Glomerular endothelial cell (primary cell): Measurements from ENCODE around the gene DNAJC1. TPM values are rescaled to one million over a fixed set of nuclear protein-coding genes. Genes with fewer than 3 reads are reported as not detected.
A peak's percentile ranks its signal among the peaks of the same experiment; 100 is the strongest.

ENCODE experiments used
- DNase-seq: peaks from one replicate; pipeline ENCODE4 v3.0.0-alpha.2; 2011; ENCODE audit warnings: low read depth, low spot score; ENCODE audit errors: extremely low read depth
- total RNA-seq: library from RNA; depleted of rRNA; stranded (reverse); fragments of >200 nt; gene quantifications from 2 replicates; pipeline ENCODE4 v1.2.3, GENCODE V29; 2015

DNAJC1 gene
- total RNA-seq, 1 donor from 2014 or later = 58.6 TPM

DNA sequence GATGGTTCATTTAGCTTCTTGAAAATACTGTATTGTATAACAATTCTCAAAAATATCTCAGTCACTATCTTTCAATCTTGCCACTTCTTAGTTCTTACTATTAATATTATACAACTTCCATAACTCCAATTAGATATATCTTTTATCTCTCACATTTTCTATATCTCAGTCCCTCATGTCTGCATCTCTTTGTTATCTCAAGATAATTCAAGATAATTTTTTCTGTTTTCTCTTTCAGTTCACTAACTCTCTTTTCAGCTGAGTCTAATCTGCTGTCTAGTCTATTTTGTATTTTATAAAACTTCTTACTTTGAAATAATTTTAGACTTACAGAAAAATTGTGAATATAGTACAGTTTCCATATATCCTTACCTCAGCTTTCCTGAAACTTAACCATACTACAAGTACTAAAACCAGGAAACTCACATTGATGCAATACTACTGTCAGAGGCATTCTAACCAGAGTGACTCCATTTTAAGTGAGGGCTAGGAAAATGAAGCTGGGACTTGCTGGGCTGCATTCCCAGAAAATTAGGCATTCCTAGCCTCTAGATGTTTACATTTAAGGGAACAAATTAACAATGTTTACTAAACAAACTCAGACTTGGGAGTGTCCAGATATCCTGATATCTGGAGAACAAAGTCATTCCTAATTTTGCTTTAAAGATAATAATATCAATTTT is 38.4 kb downstream of the DNAJC1 start:
- no peak for DNase-seq

DNA sequence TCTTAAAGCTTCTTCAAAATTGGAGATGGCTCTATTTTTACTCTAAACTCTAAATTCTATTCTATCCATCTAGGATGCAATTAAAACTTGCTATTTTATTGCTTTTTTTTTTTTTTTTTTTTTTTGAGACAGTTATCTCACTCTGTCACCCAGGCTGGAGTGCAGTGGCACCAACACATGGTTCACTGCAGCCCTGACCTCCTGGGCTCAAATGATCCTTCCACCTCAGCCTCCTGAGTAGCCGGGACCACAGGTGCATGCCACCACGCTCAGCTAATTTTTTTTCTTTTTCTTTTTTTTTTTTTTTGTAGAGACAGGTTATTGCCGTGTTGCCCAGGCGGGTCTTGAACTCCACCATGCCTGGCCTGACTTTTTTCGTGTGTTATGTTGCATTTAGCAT is 41.2 kb downstream of the DNAJC1 start:
- no peak for DNase-seq

DNA sequence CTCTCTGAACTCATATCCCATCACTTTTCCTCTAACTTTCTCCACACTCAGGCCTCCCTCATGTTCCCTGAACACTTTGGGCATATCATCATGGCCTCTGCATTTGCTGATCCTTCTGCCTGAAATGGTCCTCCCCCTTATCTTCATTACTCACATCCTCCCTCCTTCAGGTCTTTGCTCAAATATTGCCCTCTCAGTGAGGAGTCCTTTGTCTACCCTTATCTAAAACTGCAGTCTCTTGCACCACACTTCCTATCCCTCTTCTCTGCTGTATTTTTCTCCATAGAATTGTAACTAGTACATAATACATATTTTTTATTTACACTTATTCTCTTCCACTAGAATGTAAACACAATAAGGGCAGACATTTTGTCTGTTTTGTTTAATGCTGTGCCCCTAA is 41.7 kb downstream of the DNAJC1 start:
- no peak for DNase-seq

GRCh38 chr10:21959998-21960397 is 43.5 kb downstream of the DNAJC1 start:
- no peak for DNase-seq

GRCh38 chr10:21954690-21955089 is 48.8 kb downstream of the DNAJC1 start:
- no peak for DNase-seq

DNA sequence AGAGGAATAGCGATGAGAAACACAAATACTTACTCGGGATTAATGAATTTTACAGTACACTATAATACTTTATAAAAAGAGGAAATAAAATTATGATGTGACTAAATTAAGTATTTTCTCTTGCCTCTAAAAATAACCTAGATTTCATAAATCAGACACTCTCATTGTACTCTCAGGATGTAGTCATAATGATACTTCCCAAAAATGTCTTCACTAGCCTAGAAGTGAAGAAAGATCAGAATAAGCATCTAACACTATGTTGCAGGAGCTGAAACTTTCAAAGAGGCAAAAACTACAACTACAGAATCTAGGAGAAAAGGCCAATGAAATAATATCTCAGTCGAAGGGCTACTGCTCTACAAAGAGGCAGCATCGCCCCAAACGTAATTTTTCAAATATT is 49.4 kb downstream of the DNAJC1 start:
- DNase-seq = no peak

DNA sequence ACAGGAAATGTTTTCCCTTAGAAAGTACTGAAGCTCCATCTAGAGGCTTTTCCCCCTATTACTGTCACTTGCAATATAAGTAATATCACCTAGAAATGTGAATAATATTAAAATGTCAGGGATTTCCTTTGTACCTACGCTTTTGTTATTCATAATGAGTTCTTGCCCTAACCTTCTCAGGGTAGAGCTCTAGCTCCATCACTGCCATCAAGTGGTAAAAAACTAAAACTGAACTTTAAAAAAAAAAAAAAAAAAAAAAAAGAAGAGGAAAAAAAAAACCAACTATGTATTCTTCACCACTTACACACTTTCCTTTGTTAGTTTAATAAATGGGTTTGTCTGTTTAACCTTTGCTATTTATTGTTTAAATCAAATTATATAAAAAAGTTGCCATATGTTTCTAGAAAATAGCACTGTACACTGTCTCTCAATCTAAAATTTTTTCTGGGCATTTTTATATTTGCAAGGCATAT is 49.9 kb downstream of the DNAJC1 start:
- peak; percentile 29 for DNase-seq

DNA sequence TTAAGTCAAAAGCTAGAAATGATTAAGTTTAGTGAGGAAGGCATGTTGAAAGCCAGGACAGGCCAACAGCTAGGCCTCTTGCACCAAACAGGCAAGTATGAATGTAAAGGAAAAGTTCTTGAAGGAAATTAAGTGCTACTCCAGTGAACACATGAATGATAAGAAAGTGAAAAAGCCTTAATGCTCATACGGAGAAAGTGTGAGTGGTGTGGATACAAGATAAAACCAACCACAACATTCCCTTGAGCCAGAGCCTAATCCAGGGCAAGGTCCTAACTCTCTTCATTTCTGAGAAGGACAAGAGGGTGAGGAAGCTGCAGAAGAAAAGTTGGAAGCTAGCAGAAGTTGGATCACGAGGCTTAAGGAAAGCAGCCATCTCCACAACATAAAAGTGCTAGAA is 53.0 kb downstream of the DNAJC1 start:
- DNase-seq = no peak

DNA sequence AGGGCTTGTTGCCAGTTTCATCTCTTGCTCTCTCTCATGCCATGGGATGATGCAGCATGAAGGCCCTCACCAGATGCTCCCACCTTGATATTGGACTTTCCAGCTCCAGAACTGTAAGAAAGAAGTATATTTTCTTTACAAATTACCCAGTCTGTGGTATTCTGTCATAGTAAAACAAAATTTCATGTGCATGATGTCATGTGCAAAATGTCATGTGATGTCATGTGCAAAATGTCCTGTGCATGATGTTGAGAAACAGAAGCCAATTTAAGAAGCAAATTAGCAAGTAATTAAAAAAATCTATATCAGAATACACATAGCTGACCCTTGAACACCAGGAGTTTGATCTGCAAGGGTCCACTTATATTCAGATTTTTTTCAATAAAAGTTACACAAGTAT is 56.6 kb downstream of the DNAJC1 start:
- DNase-seq = no peak

GRCh38 chr10:21944727-21945386 is 58.7 kb downstream of the DNAJC1 start:
- DNase-seq = no peak

DNA sequence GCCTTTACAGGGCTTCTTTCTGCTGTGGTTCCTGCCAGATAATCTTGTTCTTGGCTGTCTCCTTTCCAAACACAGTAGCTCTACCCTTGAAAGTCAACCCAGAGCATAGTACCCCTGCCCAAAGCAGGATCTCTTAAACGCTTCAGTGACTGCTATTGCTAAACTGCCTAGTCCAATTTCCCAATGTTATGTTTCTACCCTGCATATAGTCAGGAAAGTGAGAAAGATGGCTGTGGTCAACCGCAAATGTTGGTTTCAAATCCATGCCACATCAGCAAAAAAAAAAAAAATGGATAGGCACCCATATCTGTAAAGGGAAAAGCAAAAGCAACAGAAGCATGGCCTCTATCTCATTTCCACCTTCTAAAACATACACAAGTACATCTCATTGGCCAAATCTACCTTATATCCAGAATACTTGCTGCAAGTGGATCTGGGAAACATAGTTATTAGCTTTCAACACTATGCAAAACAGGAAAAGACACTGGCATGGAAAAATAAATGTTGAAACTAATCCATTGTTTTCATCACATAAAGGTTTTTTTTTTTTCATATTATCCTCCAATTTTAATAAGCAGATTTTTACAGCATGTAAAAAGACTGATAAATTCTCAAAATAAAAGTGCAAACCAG is 59.8 kb downstream of the DNAJC1 start:
- no peak for DNase-seq

DNA sequence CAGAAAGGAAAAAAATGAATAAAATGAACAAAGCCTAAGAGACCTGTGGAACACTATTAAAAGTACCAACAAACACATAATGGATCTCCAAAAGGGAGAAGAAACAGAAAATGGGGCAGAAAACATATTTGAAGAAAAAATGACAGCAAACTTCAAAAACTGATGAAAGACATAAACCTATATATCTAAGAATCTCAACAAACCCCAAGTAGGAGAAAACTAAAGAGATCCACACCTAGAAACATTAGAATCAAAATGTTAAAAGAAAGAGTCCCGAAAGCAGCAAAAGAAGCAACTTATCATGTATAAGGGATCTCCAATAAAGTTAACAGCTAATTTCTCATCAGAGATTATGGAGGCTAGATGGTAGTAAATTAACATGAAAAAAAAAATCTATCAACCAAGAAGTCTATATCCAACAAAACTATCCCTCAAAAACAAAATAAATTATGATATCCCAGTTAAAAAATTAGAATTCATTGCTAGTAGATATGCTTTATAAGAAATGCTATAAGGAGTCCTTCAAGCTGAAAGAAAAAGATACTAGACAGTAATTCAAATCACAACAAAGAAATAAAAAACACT is 68.0 kb downstream of the DNAJC1 start:
- DNase-seq = no peak

DNA sequence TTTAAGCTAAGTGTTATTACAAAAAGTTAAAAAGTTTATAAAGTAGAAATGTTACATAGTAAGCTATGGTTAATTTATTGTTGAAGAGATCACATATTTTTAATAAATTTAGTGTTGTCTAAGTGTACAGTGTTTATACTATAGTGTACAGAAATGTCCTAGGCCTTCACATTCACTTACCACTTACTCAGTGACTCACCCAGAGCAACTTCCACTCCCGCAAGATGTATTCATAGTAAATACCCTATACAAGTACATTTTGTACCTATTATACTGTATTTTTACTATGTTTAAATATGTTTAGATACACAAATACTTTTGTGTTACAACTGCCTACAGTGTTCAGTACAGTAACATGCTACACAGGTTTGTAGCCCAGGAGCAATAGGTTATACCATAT is 69.2 kb downstream of the DNAJC1 start:
- no peak for DNase-seq

- DNase-seq = no peak
Observed at GRCh38 chr10:21929070-21929469, 74.5 kb downstream of the DNAJC1 start.

DNA sequence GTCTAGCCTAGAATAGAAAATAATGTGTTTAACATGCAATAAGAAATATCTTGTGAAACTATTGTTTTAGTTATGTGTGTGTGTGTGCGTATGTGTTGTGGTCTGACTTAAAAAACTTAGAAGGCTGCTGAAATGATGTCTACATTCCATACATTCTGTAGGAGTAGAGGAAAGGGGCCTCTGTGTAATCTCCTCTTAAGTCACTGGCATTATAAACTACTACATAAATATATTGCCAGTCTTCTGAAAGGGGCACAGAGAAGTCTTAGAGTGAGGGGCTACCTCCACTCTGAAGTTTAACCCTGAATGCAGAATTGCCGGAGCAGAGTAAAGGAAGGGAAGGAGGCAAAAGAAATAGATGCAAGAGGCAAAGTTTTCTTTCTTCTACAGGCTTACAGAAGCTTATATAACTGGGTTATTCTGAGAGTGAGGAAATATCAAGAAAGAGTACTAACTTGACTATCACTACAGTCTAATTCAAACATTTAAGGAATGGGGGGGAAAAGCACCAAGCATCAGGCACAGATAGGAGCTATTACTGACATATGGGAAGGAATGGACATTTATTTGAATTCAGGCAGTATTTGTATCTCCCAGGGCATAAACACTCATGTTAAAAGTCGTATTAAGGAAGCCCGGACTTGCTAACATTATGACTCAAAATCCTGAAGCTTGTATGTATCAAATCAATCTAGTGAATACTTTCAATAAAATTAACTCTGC is 75.7 kb downstream of the DNAJC1 start:
- no peak for DNase-seq

GRCh38 chr10:21926949-21927348 is 76.6 kb downstream of the DNAJC1 start:
- DNase-seq = peak; percentile 67

DNA sequence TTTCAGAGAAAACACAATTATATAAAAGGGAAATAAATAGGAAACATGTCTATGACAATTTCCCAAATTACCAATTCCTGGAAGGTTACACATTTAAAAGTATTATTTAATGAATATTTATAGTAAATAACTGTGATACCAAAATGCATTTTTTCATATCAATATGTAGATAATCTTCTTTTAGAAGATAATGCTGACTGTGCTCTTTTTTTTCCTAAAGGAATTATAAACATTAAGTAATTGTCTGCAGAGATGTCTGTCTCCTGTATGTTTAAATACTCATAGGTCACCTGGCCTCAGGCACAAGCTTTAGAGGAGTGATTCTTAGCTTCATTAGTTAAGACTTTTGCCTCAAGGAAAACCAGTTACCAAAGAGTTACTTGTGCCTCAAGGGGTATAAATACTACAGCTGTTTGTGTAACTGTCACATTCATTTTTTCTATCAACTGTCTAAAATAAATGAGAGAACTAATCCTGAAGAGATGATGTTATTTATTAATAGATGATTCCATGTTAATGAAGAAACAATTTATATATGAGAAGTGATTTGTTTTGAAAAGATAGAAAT is 77.1 kb downstream of the DNAJC1 start:
- no peak for DNase-seq

DNA sequence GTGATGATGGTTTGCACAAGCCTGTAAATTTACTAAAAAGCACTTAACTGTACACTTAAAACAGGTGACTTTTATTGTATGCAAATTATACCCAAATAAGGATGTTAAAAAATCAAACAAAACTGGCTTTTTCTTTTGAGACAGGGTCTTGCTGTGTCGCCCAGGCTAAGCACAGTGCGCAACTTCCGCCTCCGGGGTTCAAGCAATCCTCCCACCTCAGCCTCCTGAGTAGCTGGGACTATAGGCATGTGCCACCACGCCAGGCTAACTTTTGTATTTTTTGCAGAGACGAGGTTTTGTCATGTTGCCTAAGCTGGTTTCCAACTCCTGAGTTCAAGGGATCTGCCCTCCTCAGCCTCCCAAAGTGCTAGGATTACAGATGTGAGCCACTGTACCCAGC is 77.7 kb downstream of the DNAJC1 start:
- DNase-seq = no peak

- DNase-seq = no peak
Observed at GRCh38 chr10:21924511-21924910, 79.0 kb downstream of the DNAJC1 start.

DNA sequence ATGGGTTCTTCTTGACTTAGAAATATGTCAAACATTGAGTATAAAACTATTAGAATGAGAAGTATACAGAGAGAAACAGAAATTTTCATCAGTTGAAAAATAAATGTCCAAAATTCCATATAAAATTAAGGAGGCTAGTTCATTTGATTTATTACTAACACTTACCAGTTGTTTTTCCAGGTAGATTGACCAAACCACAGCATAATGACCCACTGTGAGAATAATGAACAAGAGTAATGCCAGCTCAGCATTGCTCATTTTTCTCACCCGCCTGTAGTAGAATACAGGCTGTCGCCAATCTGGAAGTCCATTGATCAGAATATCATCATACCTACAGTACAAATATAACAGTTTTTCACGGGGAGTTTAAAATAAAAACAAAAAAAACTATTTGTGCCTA is 82.9 kb downstream of the DNAJC1 start:
- no peak for DNase-seq

- no peak for DNase-seq
Observed at GRCh38 chr10:21919906-21920305, 83.6 kb downstream of the DNAJC1 start.
